ENCODE results near the gene UPK3A. TPM values are rescaled to one million over a fixed set of nuclear protein-coding genes. Genes with fewer than 3 reads are reported as not detected.

Gene UPK3A
- total RNA-seq, 1 donor from 2014 or later: not detected

GRCh38 chr22:45309422-45310227 lies 24.9 kb downstream of the UPK3A start, which contains the start of gene FAM118A:
TSS of gene FAM118A (plus strand) at chr22:45309934. CDS start at chr22:45322380, 12,446 bp downstream.
- no peak for TF ChIP-seq CTCF (IDR thresholded peaks at IDR 0.05; ENCODE audit: unreplicated experiment)

GRCh38 chr22:45310331-45310976 lies 25.7 kb downstream of the UPK3A start:
- no peak for TF ChIP-seq CTCF (IDR thresholded peaks at IDR 0.05; ENCODE audit: unreplicated experiment)
- Mint-ChIP-seq H3K27ac (ENCODE audit: unreplicated experiment) (no peak overlapping the region), H3K4me1 (ENCODE audit: unreplicated experiment) (peaks cover 39% of the 10 kb centered on the region), H3K27me3 (ENCODE audit: unreplicated experiment) (peaks cover 14% of the 10 kb centered on the region), H3K4me3 (ENCODE audit: unreplicated experiment) (peak overlapping the region; percentile 89), H3K9me3 (ENCODE audit: unreplicated experiment) (no peaks in the 10 kb centered on the region), H3K36me3 (ENCODE audit: low read depth, unreplicated experiment) (peaks cover 3% of the 10 kb centered on the region)
- no peak for DNase-seq (ENCODE audit: low spot score)

More at GRCh38 chr22:45309422-45310227, 24.9 kb downstream of the UPK3A start, which contains the start of gene FAM118A:
- DNase-seq (ENCODE audit: low spot score): peak; percentile 98
- peaks cover 38% of the 10 kb centered on the region for H3K4me1 Mint-ChIP-seq (ENCODE audit: unreplicated experiment)
- H3K4me3 Mint-ChIP-seq (ENCODE audit: unreplicated experiment): peak within 1 kb of the TSS; percentile 89
- peaks cover 14% of the 10 kb centered on the region for H3K27me3 Mint-ChIP-seq (ENCODE audit: unreplicated experiment)
- H3K27ac Mint-ChIP-seq (ENCODE audit: unreplicated experiment): peak within 1 kb of the TSS; percentile 89
- H3K9me3 Mint-ChIP-seq (ENCODE audit: unreplicated experiment): no peaks in the 10 kb centered on the region
- H3K36me3 Mint-ChIP-seq (ENCODE audit: low read depth, unreplicated experiment): peaks cover 3% of the 10 kb centered on the region

GRCh38 chr22:45310977-45311531 lies 26.3 kb downstream of the UPK3A start:
- peaks cover 3% of the 10 kb centered on the region for H3K36me3 Mint-ChIP-seq (ENCODE audit: low read depth, unreplicated experiment)
- no peaks in the 10 kb centered on the region for H3K9me3 Mint-ChIP-seq (ENCODE audit: unreplicated experiment)
- no peak for TF ChIP-seq CTCF (IDR thresholded peaks at IDR 0.05; ENCODE audit: unreplicated experiment)
- H3K4me1 Mint-ChIP-seq (ENCODE audit: unreplicated experiment): peaks cover 39% of the 10 kb centered on the region
- no peak for DNase-seq (ENCODE audit: low spot score)
- peak overlapping the region; percentile 62 for H3K27ac Mint-ChIP-seq (ENCODE audit: unreplicated experiment)
- peak overlapping the region; percentile 89 for H3K4me3 Mint-ChIP-seq (ENCODE audit: unreplicated experiment)
- peaks cover 14% of the 10 kb centered on the region for H3K27me3 Mint-ChIP-seq (ENCODE audit: unreplicated experiment)

DNA sequence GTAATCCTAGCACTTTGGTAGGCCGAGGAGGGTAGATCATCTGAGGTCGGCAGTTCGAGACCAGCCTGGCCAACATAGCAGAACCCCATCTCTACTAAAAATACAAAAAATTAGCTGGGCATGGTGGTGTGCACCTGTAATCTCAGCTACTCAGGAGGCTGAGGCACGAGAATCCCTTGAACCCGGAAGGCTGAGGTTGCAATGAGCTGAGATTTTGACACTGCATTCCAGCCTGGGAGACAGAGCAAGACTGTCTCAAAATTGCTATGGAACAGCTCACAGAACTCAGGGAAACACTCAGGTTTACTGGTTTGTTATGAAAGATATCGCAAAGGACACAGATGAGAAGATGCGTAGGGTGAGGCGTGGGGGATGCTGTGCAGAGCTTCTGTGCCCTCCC lies 27.7 kb downstream of the UPK3A start:
- peaks cover 3% of the 10 kb centered on the region for H3K36me3 Mint-ChIP-seq (ENCODE audit: low read depth, unreplicated experiment)
- no peak for TF ChIP-seq CTCF (IDR thresholded peaks at IDR 0.05; ENCODE audit: unreplicated experiment)
- H3K4me3 Mint-ChIP-seq (ENCODE audit: unreplicated experiment): no peak overlapping the region
- H3K27me3 Mint-ChIP-seq (ENCODE audit: unreplicated experiment): peaks cover 16% of the 10 kb centered on the region
- H3K4me1 Mint-ChIP-seq (ENCODE audit: unreplicated experiment): peaks cover 39% of the 10 kb centered on the region
- DNase-seq (ENCODE audit: low spot score): no peak
- H3K27ac Mint-ChIP-seq (ENCODE audit: unreplicated experiment): no peak overlapping the region
- no peaks in the 10 kb centered on the region for H3K9me3 Mint-ChIP-seq (ENCODE audit: unreplicated experiment)
